ENCODE measurements around the gene FKTN. TPM values are rescaled to one million over a fixed set of nuclear protein-coding genes. Genes with fewer than 3 reads are reported as not detected.
A peak's percentile ranks its signal among the peaks of the same experiment; 100 is the strongest.

FKTN gene
- total RNA-seq, 1 donor, result 4.4 TPM

GRCh38 chr9:105656131-105656921 lies 98.4 kb downstream of the FKTN start:
- Histone ChIP-seq H3K4me1 (ENCODE audit: insufficient read depth, low read length) (peaks cover 10% of the 10 kb centered on the region), H3K27me3 (ENCODE audit: insufficient read depth, low read length) (peaks cover 28% of the 10 kb centered on the region), H3K4me3 (ENCODE audit: low read length) (peak overlapping the region; percentile 9), H3K9me3 (ENCODE audit: low read depth, low read length) (no peaks in the 10 kb centered on the region)

GRCh38 chr9:105658351-105658750 lies 100.4 kb downstream of the FKTN start:
- no peak overlapping the region for H3K4me3 ChIP-seq (ENCODE audit: low read length)
- H3K4me1 ChIP-seq (ENCODE audit: insufficient read depth, low read length), result peaks cover 15% of the 10 kb centered on the region
- no peaks in the 10 kb centered on the region for H3K9me3 ChIP-seq (ENCODE audit: low read depth, low read length)
- H3K27me3 ChIP-seq (ENCODE audit: insufficient read depth, low read length), result peaks cover 28% of the 10 kb centered on the region

- Histone ChIP-seq H3K9me3 (ENCODE audit: low read depth, low read length) (no peaks in the 10 kb centered on the region), H3K27me3 (ENCODE audit: insufficient read depth, low read length) (peaks cover 19% of the 10 kb centered on the region), H3K4me1 (ENCODE audit: insufficient read depth, low read length) (peaks cover 12% of the 10 kb centered on the region), H3K4me3 (ENCODE audit: low read length) (no peak overlapping the region)
Observed at GRCh38 chr9:105661011-105661410, 103.1 kb downstream of the FKTN start.

GRCh38 chr9:105662184-105663104 lies 104.5 kb downstream of the FKTN start, which contains the start of gene TAL2:
TSS of gene TAL2 (plus strand) at chr9:105662457. CDS start at chr9:105662497, 40 bp downstream.
- peaks cover 5% of the 10 kb centered on the region for H3K4me1 ChIP-seq (ENCODE audit: insufficient read depth, low read length)
- H3K9me3 ChIP-seq (ENCODE audit: low read depth, low read length), result no peaks in the 10 kb centered on the region
- no peak within 1 kb of the TSS for H3K4me3 ChIP-seq (ENCODE audit: low read length)
- H3K27me3 ChIP-seq (ENCODE audit: insufficient read depth, low read length), result peaks cover 9% of the 10 kb centered on the region

GRCh38 chr9:105663914-105664313 lies 106.0 kb downstream of the FKTN start:
- no peak overlapping the region for H3K4me3 ChIP-seq (ENCODE audit: low read length)
- no peaks in the 10 kb centered on the region for H3K9me3 ChIP-seq (ENCODE audit: low read depth, low read length)
- H3K27me3 ChIP-seq (ENCODE audit: insufficient read depth, low read length), result peaks cover 2% of the 10 kb centered on the region
- peaks cover 5% of the 10 kb centered on the region for H3K4me1 ChIP-seq (ENCODE audit: insufficient read depth, low read length)

- H3K4me3 ChIP-seq (ENCODE audit: low read length), result no peak overlapping the region
- no peaks in the 10 kb centered on the region for H3K27me3 ChIP-seq (ENCODE audit: insufficient read depth, low read length)
- H3K9me3 ChIP-seq (ENCODE audit: low read depth, low read length), result no peaks in the 10 kb centered on the region
- peaks cover 4% of the 10 kb centered on the region for H3K4me1 ChIP-seq (ENCODE audit: insufficient read depth, low read length)
Observed at GRCh38 chr9:105667867-105668266, 109.9 kb downstream of the FKTN start.

- H3K9me3 ChIP-seq (ENCODE audit: low read depth, low read length), result no peaks in the 10 kb centered on the region
- H3K4me1 ChIP-seq (ENCODE audit: insufficient read depth, low read length), result peaks cover 9% of the 10 kb centered on the region
- no peaks in the 10 kb centered on the region for H3K27me3 ChIP-seq (ENCODE audit: insufficient read depth, low read length)
- no peak overlapping the region for H3K4me3 ChIP-seq (ENCODE audit: low read length)
Observed at GRCh38 chr9:105670315-105670714, 112.4 kb downstream of the FKTN start.

- Histone ChIP-seq H3K4me1 (ENCODE audit: insufficient read depth, low read length) (peaks cover 9% of the 10 kb centered on the region), H3K4me3 (ENCODE audit: low read length) (no peak overlapping the region), H3K9me3 (ENCODE audit: low read depth, low read length) (no peaks in the 10 kb centered on the region), H3K27me3 (ENCODE audit: insufficient read depth, low read length) (no peaks in the 10 kb centered on the region)
Observed at GRCh38 chr9:105670775-105671174, 112.8 kb downstream of the FKTN start.

GRCh38 chr9:105672711-105673234 lies 114.8 kb downstream of the FKTN start:
- Histone ChIP-seq H3K9me3 (ENCODE audit: low read depth, low read length) (no peaks in the 10 kb centered on the region), H3K4me3 (ENCODE audit: low read length) (no peak overlapping the region), H3K4me1 (ENCODE audit: insufficient read depth, low read length) (peaks cover 9% of the 10 kb centered on the region), H3K27me3 (ENCODE audit: insufficient read depth, low read length) (no peaks in the 10 kb centered on the region)

- H3K9me3 ChIP-seq (ENCODE audit: low read depth, low read length), result no peaks in the 10 kb centered on the region
- H3K27me3 ChIP-seq (ENCODE audit: insufficient read depth, low read length), result no peaks in the 10 kb centered on the region
- H3K4me1 ChIP-seq (ENCODE audit: insufficient read depth, low read length), result peaks cover 9% of the 10 kb centered on the region
- H3K4me3 ChIP-seq (ENCODE audit: low read length), result no peak overlapping the region
Observed at GRCh38 chr9:105673850-105674387, 116.0 kb downstream of the FKTN start.

GRCh38 chr9:105676351-105676923 lies 118.5 kb downstream of the FKTN start:
- H3K4me3 ChIP-seq (ENCODE audit: low read length), result no peak overlapping the region
- no peaks in the 10 kb centered on the region for H3K27me3 ChIP-seq (ENCODE audit: insufficient read depth, low read length)
- peaks cover 9% of the 10 kb centered on the region for H3K4me1 ChIP-seq (ENCODE audit: insufficient read depth, low read length)
- no peaks in the 10 kb centered on the region for H3K9me3 ChIP-seq (ENCODE audit: low read depth, low read length)

- Histone ChIP-seq H3K4me1 (ENCODE audit: insufficient read depth, low read length) (peaks cover 5% of the 10 kb centered on the region), H3K4me3 (ENCODE audit: low read length) (no peak overlapping the region), H3K27me3 (ENCODE audit: insufficient read depth, low read length) (no peaks in the 10 kb centered on the region), H3K9me3 (ENCODE audit: low read depth, low read length) (no peaks in the 10 kb centered on the region)
Observed at GRCh38 chr9:105678163-105678562, 120.2 kb downstream of the FKTN start.

GRCh38 chr9:105678781-105679180 lies 120.8 kb downstream of the FKTN start:
- H3K27me3 ChIP-seq (ENCODE audit: insufficient read depth, low read length), result no peaks in the 10 kb centered on the region
- H3K4me1 ChIP-seq (ENCODE audit: insufficient read depth, low read length), result peaks cover 3% of the 10 kb centered on the region
- H3K4me3 ChIP-seq (ENCODE audit: low read length), result no peak overlapping the region
- no peaks in the 10 kb centered on the region for H3K9me3 ChIP-seq (ENCODE audit: low read depth, low read length)

GRCh38 chr9:105679257-105680022 lies 121.5 kb downstream of the FKTN start:
- H3K4me3 ChIP-seq (ENCODE audit: low read length), result no peak overlapping the region
- no peaks in the 10 kb centered on the region for H3K4me1 ChIP-seq (ENCODE audit: insufficient read depth, low read length)
- no peaks in the 10 kb centered on the region for H3K9me3 ChIP-seq (ENCODE audit: low read depth, low read length)
- no peaks in the 10 kb centered on the region for H3K27me3 ChIP-seq (ENCODE audit: insufficient read depth, low read length)
